ENCODE results near the gene STARD3. TPM values are rescaled to one million over a fixed set of nuclear protein-coding genes. Genes with fewer than 3 reads are reported as not detected.

STARD3 gene
- total and polyA plus RNA-seq, 2 experiments from 2014 or later, result 61.6 to 90.3 TPM

DNA sequence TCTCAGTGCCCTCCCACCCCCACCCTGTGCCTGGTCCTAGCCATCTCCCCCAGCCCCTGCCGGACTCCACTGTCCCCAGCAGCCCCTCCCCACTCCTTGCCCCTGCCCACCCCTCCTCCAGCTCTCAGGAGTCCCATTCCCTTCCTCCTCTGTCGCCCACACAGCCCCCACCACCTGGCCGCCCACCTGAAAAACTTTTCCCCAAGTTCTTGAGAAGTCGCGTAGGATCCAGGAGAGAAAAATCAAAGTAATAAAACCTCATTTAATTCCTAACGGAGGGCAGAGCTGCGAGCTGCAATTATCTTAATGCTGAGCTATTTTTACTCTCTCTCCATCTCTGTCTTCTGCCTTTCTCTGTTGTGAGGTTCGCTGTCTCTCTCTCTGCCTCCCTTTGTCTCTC, 12.6 kb upstream of the STARD3 start:
- no peak overlapping the region for H2AFZ ChIP-seq
- DNase-seq (ENCODE audit: low spot score), result no peak
- TF ChIP-seq EZH2phosphoT487 (IDR thresholded peaks at IDR 0.05; ENCODE audit: low read depth, severe bottlenecking, unreplicated experiment) (no peak), EZH2 (IDR thresholded peaks at IDR 0.05; ENCODE audit: borderline replicate concordance) (no peak)
- TF ChIP-seq, protein P1, sequence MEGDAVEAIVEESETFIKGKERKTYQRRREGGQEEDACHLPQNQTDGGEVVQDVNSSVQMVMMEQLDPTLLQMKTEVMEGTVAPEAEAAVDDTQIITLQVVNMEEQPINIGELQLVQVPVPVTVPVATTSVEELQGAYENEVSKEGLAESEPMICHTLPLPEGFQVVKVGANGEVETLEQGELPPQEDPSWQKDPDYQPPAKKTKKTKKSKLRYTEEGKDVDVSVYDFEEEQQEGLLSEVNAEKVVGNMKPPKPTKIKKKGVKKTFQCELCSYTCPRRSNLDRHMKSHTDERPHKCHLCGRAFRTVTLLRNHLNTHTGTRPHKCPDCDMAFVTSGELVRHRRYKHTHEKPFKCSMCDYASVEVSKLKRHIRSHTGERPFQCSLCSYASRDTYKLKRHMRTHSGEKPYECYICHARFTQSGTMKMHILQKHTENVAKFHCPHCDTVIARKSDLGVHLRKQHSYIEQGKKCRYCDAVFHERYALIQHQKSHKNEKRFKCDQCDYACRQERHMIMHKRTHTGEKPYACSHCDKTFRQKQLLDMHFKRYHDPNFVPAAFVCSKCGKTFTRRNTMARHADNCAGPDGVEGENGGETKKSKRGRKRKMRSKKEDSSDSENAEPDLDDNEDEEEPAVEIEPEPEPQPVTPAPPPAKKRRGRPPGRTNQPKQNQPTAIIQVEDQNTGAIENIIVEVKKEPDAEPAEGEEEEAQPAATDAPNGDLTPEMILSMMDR (IDR thresholded peaks at IDR 0.05; ENCODE audit: poor library complexity), result no peak
- no peaks in the 10 kb centered on the region for H4K20me1 ChIP-seq (ENCODE audit: insufficient read depth, poor library complexity, severe bottlenecking)
- H3K9me2 ChIP-seq (replicated peaks; ENCODE audit: insufficient read depth), result no peaks in the 10 kb centered on the region
- WGBS (ENCODE audit: low lambda C conversion rate, missing lambda C conversion rate), result 69% methylated on average over 7 of the region's 8 CpGs
- H3K4me3 ChIP-seq, result no peak overlapping the region
- H3K36me3 ChIP-seq (replicated peaks; ENCODE audit: insufficient read depth, low read depth), result no peaks in the 10 kb centered on the region
- peaks cover 19% of the 10 kb centered on the region for H3K4me1 ChIP-seq (ENCODE audit: insufficient read depth)
- no peaks in the 10 kb centered on the region for H3K79me2 ChIP-seq
- no peak overlapping the region for H3K4me2 ChIP-seq
- H3K9me3 ChIP-seq (ENCODE audit: low read depth), result no peaks in the 10 kb centered on the region
- H3K27me3 ChIP-seq, result peaks cover 51% of the 10 kb centered on the region
- no peak overlapping the region for H3K27ac ChIP-seq

- Histone ChIP-seq H3K27me3 (peaks cover 46% of the 10 kb centered on the region), H3K4me2 (no peak overlapping the region), H3K27ac (no peak overlapping the region), H3K9me3 (ENCODE audit: low read depth) (no peaks in the 10 kb centered on the region), H3K4me1 (ENCODE audit: insufficient read depth) (peaks cover 17% of the 10 kb centered on the region), H3K79me2 (no peaks in the 10 kb centered on the region), H2AFZ (no peak overlapping the region), H3K4me3 (no peak overlapping the region), H3K9me2 (replicated peaks; ENCODE audit: insufficient read depth) (no peaks in the 10 kb centered on the region), H3K36me3 (replicated peaks; ENCODE audit: insufficient read depth, low read depth) (no peaks in the 10 kb centered on the region), H4K20me1 (ENCODE audit: insufficient read depth, poor library complexity, severe bottlenecking) (no peaks in the 10 kb centered on the region)
- WGBS (ENCODE audit: low lambda C conversion rate, missing lambda C conversion rate), result 82% methylated on average over 5 of the region's 5 CpGs
- no peak for DNase-seq (ENCODE audit: low spot score)
- TF ChIP-seq EZH2 (IDR thresholded peaks at IDR 0.05; ENCODE audit: borderline replicate concordance) (no peak), EZH2phosphoT487 (IDR thresholded peaks at IDR 0.05; ENCODE audit: low read depth, severe bottlenecking, unreplicated experiment) (no peak)
- TF ChIP-seq, protein P1 (IDR thresholded peaks at IDR 0.05; ENCODE audit: poor library complexity), result no peak
Measured at GRCh38 chr17:39625198-39625785, 11.7 kb upstream of the STARD3 start.

- Histone ChIP-seq H4K20me1 (ENCODE audit: insufficient read depth, poor library complexity, severe bottlenecking) (no peaks in the 10 kb centered on the region), H3K79me2 (no peaks in the 10 kb centered on the region), H3K4me1 (ENCODE audit: insufficient read depth) (peaks cover 22% of the 10 kb centered on the region), H3K4me2 (peak within 1 kb of the TSS; percentile 98), H2AFZ (peak within 1 kb of the TSS; percentile 66), H3K36me3 (replicated peaks; ENCODE audit: insufficient read depth, low read depth) (no peaks in the 10 kb centered on the region), H3K9me2 (replicated peaks; ENCODE audit: insufficient read depth) (no peaks in the 10 kb centered on the region), H3K27me3 (peaks cover 46% of the 10 kb centered on the region), H3K27ac (no peak within 1 kb of the TSS), H3K9me3 (ENCODE audit: low read depth) (no peaks in the 10 kb centered on the region), H3K4me3 (peak within 1 kb of the TSS; percentile 55)
- TF ChIP-seq, protein P1 (IDR thresholded peaks at IDR 0.05; ENCODE audit: poor library complexity), result no peak
- TF ChIP-seq EZH2phosphoT487 (IDR thresholded peaks at IDR 0.05; ENCODE audit: low read depth, severe bottlenecking, unreplicated experiment), result no peak
- 18% methylated on average over 25 of the region's 29 CpGs for WGBS (ENCODE audit: low lambda C conversion rate, missing lambda C conversion rate)
- DNase-seq (ENCODE audit: low spot score), result no peak
Measured at GRCh38 chr17:39626171-39627046, 10.5 kb upstream of the STARD3 start, which contains the start of gene PPP1R1B. Gene PPP1R1B, plus strand, starts transcription at chr17:39626952. Its CDS starts 441 bp downstream, at chr17:39627393.

Measured in hepatocyte (in vitro differentiated cells).